Stimulated activated CD8-positive, alpha-beta memory T cell treated with anti-CD3 and anti-CD28 coated beads, Interleukin-7, amount 100 ng/mL, for 48 hours (primary cell): ENCODE results near the gene RPS6KA2.
"Not testable (repeated sequence)": the region's sequence is repeated elsewhere in the genome, so short reads cannot be mapped to it uniquely, and the experiment has no call there.

Experiments used
- DNase-seq, 2 donors: peaks; one replicate each; pipeline ENCODE4 v3.0.0-alpha.2; 2020; ENCODE audit warnings: low read depth in 1 of 2; ENCODE audit errors: extremely low read depth in 1 of 2

Gene RPS6KA2

DNA sequence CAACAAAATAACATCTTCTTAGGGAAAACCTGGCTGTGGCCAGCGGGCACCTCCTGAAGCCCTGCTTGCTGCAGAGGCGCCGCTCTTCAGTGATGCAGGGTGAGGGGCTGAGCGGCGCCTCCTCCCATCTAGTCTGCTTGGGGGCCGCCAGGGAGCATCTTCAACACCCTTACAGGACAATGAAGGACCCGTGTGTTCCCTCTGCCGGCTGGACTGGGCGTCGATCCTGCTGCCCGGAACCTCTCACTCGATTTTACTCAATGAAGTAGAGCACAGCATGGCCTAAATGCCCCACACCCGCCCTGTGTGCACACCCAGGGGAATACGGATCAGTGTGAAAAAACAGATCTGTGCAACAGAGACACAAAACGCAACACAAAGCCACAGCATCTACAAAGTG lies 215.8 kb downstream of the RPS6KA2 start:
- no peak for DNase-seq

DNA sequence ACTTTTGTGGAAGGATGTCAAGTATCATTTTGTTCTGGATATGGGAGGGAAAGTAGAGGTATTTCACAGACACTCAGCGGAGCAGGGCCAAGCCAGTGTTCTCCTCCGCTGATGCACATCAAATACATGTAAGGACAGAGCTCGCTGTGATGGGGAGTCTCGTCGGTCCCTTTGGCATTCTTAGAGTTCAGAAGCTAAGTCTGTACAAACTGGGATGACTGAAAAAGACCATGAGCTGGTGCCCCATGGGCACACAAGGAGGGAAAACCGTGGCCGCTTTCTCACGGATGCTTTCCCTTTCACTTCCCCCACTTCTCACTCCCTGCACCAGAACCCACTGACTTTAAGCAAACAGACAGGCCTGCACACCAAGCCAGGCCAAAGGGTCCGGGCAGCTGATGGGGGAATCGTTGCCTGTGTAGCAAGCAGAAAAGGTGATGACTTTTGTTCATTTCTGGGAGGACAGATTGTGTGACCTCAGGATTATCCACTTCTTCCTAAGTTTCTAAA lies 216.6 kb downstream of the RPS6KA2 start:
- DNase-seq: no peak

DNA sequence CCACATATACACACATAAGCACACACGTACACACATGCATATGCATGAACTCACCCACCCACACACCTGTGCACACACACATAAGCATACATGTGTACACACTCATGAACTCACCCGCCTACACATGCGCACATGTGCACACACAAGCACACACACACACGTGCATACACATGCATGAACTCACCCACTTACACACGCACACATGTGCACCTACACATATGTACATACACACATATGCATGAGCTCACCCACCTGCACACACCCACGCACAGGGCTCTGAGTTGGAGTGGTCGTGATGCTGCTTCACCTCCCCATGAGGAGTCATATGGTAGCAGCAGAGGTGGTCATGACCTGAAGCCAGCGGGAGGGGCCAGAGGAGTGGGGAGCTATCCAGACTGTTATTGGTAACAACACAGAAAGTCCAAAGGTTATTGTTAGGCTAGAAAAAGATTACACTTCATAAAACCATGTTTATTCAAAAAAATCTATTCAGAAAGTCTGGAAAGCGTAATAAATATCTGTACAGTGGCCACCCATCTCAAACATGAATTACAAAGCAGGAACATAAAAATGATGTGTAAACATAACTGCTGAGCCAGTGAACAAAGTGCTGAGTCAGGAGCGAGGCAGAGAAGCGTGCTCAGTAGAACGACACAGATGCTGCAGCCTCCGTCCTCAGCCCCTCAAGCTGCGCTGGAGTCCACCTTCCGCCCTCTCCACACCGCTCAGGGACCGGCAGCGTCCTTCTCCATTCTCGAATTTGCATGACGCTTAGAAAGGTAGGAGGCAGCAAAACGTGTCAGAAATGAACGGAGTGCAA lies 217.9 kb downstream of the RPS6KA2 start:
- DNase-seq: no peak

DNA sequence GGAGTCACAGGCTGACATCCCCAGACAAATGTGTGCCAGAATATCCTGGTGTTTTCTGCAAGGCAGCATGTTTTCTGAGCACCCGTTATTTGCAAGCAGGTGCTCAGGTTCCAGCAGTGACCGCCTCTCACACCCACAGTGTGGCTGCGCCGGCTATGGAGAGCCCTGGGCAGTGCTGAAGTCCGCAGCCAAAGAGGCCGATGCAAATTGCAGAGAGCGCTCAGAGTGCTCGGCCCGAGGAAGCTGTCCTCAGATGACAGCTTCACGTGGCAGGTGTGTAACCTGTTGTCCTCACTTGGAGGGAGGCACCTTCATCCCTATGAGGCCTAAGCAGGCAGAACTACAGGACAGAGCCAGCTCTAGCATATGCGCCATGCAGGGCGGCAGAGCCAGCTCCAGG lies 220.9 kb downstream of the RPS6KA2 start:
- no peak for DNase-seq

DNA sequence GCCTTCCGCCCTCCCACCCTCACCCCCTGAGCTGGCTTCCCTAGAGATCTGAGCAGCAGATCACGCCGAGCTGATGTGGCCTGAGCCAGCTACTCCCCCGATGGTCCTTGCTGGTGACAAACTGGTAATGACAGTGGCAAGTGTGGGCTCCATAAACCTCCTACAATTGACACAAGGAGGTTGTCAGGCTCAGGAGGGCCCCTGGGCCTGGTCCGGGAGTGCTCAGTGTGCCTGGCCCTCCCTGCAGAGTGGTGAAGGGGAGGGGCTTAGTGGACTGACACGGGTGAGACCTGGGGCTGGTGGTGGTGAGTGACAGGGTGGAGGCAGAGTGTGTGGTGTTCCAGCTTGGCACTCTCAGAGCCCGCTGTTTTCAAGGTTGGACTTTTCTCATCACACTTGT lies 221.7 kb downstream of the RPS6KA2 start:
- DNase-seq: no peak

DNA sequence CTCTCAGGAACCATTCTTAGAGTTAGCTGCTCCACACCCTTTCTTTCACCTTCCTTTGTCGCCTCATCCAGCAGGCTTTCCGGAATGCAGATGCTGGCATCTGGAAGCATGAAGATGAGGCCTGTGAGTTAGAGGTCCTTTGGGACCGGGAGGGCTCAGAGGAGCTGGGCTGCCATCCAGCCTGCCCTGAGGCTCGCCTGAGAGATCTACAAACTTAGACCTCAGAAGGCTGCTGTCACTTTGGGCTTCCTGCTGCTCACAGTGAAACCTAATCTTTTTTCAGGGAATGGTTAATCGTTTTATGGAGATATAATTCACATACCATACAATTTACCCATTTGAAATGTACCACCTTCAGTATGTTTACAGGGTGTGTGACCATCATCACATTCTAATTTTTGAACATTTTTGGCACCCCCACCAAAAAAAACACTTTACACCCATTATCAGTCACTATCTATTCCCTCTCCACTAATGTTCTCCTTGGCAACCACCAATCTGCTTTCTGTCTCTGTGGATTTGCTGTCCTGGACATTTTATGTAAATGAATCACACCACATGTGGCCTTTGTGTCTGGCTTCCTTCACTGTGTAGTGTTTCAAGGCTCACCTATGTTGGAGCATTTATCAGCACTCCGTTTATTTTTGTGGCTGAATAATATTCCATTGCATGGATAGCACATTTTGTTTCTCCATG lies 224.3 kb downstream of the RPS6KA2 start:
- DNase-seq: no peak

DNA sequence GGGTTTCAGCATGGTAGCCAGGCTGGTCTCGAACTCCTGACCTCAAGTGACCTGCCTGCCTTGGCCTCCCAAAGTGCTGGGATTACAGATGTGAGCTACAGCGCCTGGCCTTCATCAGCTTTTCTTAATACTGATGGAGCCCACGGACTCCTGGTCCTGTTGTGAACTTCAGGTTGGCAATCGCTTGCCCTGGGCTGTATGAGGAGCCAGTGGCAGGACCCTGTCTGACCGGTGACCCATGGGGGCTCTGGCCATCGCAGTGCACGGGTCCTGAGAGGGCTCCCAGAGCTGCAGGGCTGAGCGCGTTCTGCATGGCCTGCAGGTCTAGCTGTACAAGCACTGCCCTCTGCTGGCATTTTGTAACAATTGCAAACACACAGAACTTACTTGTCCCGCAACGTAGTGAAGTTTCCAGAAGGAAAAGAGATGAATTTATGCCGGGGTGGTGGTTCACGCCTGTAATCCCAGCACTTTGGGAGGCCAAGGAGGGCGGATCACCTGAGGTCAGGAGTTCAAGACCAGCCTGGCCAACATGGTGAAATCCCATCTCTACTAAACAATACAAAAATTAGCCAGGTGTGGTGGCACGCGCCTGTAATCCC lies 226.3 kb downstream of the RPS6KA2 start:
- peak in 1 of 2 donors; percentile 34 for DNase-seq

DNA sequence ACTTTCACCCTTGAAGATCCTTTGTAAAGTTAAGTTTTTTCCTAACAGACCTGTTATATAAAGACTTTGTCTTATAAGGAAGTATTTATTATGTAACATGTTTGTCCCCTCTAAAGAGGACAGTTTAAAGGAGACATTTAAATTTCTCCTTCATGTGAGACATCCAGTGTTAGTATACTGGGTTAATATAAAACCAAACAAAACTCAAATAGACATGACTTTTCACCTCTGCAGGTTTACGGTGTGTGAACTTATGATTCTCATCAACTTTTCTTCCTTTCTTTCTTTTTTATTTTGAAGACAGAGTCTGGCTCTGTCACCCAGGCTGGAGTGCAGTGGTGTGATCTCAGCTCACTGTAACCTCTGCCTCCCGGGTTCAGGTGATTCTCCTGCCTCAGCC lies 226.9 kb downstream of the RPS6KA2 start:
- no peak for DNase-seq

DNA sequence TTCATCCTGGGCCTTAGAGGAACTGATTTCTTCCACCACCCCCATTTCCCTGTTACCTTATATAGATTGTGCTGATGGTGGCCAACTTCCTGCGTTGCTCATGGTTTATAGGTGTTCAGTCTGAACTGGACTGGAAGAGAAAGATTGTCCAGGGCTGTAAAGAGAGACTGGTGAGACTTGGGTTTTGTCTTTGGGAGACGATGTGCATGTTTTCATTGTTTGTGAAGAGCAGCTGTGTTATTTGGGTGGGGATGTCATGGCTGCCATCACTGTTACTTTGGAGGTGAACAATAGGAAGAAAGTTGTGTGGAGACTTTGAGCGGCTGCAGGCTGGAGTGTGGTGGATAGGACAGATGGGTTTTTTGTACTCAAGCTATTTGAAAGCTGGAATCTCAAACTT lies 228.7 kb downstream of the RPS6KA2 start:
- DNase-seq: no peak

DNA sequence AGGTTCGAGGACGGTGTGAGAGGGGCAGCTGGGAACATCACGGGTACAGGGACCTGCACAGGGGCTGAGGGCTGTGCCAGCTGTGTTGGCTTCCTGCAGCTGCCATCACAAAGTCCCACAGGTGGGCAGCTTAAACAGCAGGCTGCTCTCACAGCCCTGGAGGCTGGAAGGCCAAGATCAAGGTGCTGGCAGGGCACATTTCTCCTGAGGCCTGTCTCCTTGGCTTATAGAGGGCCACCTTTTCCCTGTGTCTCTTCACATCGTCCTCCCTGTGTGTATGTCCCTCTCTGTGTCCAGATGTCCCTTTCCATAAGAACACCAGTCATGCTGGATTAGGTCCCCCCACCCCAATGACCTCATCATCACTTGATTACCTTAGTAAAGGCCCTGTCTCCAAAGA lies 229.2 kb downstream of the RPS6KA2 start:
- DNase-seq: no peak

DNA sequence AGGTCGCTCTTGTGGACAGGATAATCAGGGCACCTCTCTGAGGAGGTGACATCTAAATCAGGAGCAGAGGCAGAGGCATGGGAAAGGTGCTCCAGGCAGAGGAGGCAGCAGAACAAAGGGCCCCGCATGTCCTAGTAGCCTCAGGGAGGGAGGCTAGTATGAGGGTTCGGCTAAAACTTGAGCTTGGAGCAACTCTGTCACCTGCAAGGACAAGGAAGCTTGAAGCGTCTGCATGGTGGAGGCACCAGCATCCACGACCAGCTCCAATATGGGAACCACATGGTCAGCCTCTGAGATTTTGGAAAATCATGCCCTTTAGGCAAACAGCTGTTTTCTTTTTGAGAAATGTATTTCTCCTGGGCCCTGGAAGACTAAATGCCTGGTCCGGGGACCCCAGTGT lies 231.3 kb downstream of the RPS6KA2 start:
- no peak for DNase-seq

DNA sequence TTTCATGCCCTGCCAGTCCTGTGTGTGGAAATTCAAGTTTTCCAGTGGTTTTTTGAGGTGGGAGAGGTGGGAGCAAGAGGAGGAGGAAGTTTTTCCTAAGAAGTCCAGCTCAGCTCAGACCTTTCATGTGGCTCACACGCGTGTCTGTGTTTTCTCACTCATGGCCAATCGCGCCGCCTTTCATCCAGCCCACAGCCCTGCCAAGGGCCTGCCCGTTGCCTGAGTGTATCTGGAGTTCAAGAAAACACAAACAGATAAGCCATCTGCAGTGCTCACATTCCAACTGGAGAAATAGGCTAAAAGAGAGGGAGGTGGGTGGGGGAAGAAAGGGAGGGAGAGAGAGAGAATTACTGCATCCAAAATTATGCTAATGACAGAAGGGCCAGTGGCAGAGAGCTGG lies 231.7 kb downstream of the RPS6KA2 start:
- no peak for DNase-seq

DNA sequence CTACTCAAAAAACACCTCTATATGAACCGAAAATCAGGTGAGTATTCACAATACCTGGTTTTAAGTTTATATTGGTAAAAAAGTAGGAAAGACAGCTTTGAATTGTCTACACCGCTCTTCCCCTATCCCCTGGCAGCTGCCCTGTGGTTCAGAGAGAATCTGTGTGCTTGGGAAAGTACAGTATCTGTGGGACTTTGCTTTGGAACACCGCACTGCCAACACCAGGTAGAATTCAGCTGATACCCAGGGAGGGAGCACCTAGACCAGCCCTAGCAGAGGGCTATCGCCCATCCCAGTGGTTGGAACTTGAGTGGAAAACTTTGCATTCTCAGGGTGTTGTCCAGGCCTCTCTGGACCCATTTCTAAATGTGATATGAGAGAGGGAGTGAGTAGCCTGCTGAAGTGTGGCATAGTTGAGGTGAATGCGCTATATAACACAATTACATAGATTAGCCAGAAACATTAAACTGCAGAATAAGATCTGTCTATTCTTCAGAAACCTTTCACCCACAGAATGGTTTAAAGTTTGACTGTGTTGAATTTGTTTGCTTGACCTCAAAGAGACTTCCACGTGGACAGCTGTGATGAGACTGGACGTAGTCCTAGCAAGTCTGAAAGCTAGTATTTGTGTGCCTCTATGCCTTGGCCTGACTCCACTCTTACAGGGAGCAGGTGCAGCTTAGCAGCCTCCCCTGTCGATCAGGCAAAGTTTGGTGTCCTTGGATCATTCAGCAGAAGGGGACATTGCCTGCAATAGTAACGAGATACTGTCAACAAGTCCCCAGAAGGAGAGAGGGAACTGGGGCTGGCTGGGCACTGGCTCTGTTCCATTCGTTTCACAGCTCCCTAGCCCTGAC lies 232.8 kb downstream of the RPS6KA2 start:
- no peak for DNase-seq

DNA sequence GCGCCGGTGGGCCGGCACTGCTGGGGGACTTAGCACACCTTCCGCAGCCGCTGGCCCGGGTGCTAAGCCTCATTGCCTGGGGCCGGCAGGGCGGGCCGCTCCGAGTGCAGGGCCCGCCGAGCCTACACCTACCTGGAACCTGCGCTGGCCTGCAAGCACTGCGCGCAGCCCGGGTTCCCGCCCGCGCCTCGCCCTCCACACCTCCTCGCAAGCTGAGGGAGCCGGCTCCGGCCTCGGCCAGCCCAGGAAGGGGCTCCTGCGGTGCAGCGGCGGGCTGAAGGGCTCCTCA lies 233.6 kb downstream of the RPS6KA2 start:
- no peak for DNase-seq

DNA sequence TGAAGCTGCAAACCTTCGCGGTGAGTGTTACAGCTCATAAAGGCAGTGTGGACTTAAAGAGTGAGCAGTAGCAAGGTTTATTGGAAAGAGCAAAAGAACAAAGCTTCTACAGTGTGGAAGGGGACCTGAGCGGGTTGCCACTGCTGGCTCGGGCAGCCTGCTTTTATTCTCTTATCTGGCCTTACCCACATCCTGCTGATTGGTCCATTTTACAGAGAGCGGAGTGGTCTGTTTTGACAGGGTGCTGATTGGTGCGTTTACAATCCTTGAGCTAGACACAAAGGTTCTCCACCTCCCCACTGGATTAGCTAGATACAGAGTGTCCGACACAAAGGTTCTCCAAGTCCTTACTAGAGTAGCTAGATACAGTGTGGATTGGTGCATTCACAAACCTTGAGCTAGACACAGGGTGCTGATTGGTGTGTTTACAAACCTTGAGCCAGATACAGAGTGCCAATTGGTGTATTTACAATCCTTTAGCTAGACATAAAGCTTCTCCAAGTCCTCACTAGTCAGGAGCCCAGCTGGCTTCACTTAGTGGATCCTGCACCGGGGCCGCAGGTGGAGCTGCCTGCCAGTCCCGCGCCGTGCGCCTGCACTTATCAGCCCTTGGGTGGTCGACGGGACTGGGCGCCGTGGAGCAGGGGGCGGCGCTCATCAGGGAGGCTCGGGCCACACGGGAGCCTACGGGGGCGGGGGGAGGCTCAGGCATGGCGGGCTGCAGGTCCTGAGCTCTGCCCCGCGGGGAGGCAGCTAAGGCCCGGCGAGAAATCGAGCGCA lies 234.1 kb downstream of the RPS6KA2 start:
- DNase-seq: not testable (repeated sequence)

DNA sequence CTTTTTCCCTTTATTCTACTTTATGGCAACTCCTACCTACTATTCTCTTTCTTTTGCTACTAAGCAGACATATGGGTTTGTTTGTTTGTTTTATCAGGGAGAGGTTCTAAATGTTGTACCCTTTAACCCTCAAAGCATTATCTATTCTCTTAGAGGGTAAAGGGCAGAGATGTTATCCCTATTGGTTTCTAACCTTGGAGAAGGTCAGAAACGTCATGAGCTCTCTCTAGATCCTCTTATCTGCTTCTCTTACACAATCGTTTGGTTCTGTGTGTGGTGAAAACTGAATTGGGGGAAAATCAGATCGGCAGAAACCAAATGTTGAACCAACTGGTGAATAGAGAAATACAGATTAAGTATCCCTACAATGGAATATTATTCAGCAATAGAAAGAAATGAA lies 237.9 kb downstream of the RPS6KA2 start:
- DNase-seq: no peak

DNA sequence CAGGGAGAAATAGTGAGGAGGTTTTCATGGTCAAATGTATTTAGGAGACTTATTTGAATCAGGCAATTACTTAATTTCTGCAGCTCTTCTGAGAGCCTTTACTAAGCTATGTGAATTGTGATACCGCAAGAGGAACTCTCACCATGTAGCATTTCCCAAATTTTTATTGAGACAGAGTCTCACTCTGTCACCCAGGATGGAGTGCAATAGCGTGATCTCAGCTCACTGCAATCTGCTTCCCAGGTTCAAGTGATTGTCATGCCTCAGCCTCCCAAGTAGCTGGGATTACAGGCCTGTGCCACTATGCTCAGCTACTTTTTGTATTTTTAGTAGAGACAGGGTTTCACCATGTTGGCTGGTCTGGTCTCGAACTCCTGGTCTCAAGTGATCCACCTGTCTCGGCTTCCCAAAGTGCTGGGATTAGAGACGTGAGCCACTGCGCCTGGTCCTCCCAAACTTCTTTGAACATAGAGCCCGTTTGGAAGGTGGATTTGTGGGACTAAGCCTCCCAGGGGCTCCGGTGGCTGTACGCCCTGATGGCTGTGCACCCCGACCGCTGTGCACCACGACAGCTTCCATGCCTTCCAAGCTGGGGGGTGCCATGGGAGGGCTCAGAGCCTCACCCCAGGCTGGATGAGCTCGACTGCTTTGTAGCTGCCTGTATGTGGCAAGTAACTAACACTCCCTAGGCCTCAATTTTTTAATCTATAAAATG lies 238.6 kb downstream of the RPS6KA2 start:
- DNase-seq: no peak

DNA sequence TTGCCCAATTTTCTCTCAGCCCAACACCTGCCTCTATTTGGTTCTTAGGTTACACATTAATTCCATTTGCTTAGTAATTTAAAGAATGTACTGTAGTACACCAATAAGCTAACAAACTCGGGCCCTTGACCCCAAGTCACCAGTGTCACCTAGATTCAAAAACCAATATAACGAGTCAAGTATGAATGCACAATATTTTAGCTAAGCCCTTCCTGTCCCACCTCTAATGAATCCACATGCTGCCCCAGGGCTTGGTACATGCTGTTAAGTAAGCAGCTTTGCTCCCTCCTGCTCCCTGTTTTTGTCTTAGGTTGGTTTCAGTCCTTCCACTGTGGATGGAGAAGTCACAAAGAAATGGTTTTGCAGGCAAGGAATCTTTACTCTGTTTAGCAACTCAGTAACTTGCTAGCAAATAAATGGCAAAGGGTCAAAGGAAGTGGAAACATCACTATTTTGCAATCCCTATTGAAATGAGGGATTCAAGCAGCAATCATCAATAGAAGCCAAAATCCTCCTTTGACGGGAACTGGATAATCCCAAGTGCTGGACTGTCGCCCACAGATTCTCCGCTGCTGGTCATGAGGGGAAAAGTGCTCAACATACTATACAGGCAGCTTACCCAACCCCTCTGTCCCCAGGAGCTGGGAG lies 239.3 kb downstream of the RPS6KA2 start:
- DNase-seq: no peak

DNA sequence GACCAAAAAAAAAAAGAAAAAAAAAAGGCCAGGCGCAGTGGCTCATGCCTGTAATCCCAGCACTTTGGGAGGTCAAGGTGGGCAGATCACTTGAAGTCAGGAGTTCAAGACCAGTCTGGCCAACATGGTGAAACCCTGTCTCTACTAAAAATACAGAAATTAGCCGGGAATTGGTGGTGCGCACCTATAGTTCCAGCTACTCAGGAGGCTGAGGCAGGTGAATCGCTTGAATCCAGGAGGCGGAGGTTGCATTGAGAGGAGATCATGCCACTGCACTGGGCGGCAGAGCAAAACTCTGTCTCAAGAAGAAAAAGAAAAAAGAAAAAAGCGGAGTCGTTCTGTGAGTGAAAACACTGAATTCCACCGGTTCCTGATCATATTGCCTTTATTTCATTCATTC lies 240.0 kb downstream of the RPS6KA2 start:
- DNase-seq: not testable (repeated sequence)
